GM12864 (cell line): ENCODE results near the gene COL26A1.
A peak's percentile ranks its signal among the peaks of the same experiment; 100 is the strongest.
"Not testable (repeated sequence)": the region's sequence is repeated elsewhere in the genome, so short reads cannot be mapped to it uniquely, and the experiment has no call there.

Experiments used
- DNase-seq: peaks from one replicate; pipeline ENCODE4 v3.0.0-alpha.2; 2011; ENCODE audit warnings: low read depth
- H3K4me3 ChIP-seq: 2 replicates; pipeline ENCODE4 v1.5.1; 2011; ENCODE audit warnings: mild to moderate bottlenecking, low read depth, low read length, control low read depth
- TF ChIP-seq, protein P1 (sequence below): IDR thresholded peaks from 2 replicates; pipeline ENCODE4 v1.5.1; 2011; ENCODE audit warnings: low read depth, mild to moderate bottlenecking, moderate library complexity, low read length, control low read depth, inconsistent platforms; ENCODE audit errors: missing control alignments

COL26A1 gene

GRCh38 chr7:101501351-101501750 lies 138.7 kb downstream of the COL26A1 start:
- no peak for DNase-seq
- H3K4me3 ChIP-seq: no peak overlapping the region
- TF ChIP-seq, protein P1, sequence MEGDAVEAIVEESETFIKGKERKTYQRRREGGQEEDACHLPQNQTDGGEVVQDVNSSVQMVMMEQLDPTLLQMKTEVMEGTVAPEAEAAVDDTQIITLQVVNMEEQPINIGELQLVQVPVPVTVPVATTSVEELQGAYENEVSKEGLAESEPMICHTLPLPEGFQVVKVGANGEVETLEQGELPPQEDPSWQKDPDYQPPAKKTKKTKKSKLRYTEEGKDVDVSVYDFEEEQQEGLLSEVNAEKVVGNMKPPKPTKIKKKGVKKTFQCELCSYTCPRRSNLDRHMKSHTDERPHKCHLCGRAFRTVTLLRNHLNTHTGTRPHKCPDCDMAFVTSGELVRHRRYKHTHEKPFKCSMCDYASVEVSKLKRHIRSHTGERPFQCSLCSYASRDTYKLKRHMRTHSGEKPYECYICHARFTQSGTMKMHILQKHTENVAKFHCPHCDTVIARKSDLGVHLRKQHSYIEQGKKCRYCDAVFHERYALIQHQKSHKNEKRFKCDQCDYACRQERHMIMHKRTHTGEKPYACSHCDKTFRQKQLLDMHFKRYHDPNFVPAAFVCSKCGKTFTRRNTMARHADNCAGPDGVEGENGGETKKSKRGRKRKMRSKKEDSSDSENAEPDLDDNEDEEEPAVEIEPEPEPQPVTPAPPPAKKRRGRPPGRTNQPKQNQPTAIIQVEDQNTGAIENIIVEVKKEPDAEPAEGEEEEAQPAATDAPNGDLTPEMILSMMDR: no peak

- no peak for DNase-seq
- no peak overlapping the region for H3K4me3 ChIP-seq
- TF ChIP-seq, protein P1: no peak
Measured at GRCh38 chr7:101502466-101503098, 139.9 kb downstream of the COL26A1 start.

- not testable (repeated sequence) for H3K4me3 ChIP-seq
Measured at GRCh38 chr7:101505510-101505909, 142.8 kb downstream of the COL26A1 start.

GRCh38 chr7:101506531-101506930 lies 143.9 kb downstream of the COL26A1 start:
- no peak for DNase-seq
- no peak overlapping the region for H3K4me3 ChIP-seq
- TF ChIP-seq, protein P1: no peak

More at GRCh38 chr7:101505510-101505909, 142.8 kb downstream of the COL26A1 start:
- DNase-seq: not testable (repeated sequence)

- no peak for DNase-seq
- TF ChIP-seq, protein P1: no peak
- H3K4me3 ChIP-seq: no peak overlapping the region
Measured at GRCh38 chr7:101507327-101507726, 144.7 kb downstream of the COL26A1 start.

- peak; percentile 5 for DNase-seq
- no peak overlapping the region for H3K4me3 ChIP-seq
Measured at GRCh38 chr7:101507791-101508252, 145.1 kb downstream of the COL26A1 start.

GRCh38 chr7:101510297-101510696 lies 147.6 kb downstream of the COL26A1 start:
- no peak for DNase-seq
- TF ChIP-seq, protein P1: no peak

More at GRCh38 chr7:101507791-101508252, 145.1 kb downstream of the COL26A1 start:
- TF ChIP-seq, protein P1: peak; percentile 74

More at GRCh38 chr7:101510297-101510696, 147.6 kb downstream of the COL26A1 start:
- H3K4me3 ChIP-seq: no peak overlapping the region
